ENCODE results near the gene LMX1B. TPM values are rescaled to one million over a fixed set of nuclear protein-coding genes. Genes with fewer than 3 reads are reported as not detected.

Gene LMX1B
- total RNA-seq, 1 donor from 2014 or later: not detected

- no peak for ATAC-seq
- no peak for DNase-seq (ENCODE audit: low spot score)
Measured at GRCh38 chr9:126630458-126631237, 16.9 kb downstream of the LMX1B start.

GRCh38 chr9:126631254-126631653, 17.5 kb downstream of the LMX1B start:
- ATAC-seq (peak; percentile 41), DNase-seq (ENCODE audit: low spot score) (no peak)

- ATAC-seq (no peak), DNase-seq (ENCODE audit: low spot score) (no peak)
Measured at GRCh38 chr9:126633881-126634558, 20.3 kb downstream of the LMX1B start.

DNA sequence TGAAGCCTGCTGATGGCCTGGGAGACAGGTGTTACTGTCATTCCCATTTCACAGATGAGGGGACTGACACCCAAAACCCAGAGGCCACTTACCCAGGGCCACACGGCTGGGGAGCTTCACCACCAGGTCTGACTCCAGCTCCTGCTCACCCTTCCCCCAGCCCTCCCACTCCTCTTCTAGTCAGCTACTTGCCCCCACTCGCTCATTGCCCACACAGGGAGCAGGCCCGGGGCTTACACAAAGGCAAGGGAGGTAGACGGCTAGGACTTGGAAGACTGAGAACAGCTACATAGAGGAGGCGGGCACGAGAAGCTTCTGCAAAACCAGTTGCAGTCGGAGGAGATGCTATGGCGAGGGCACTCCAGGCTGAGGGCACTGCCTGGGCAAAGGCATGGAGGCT, 21.3 kb downstream of the LMX1B start:
- no peak for DNase-seq (ENCODE audit: low spot score)
- no peak for ATAC-seq

DNA sequence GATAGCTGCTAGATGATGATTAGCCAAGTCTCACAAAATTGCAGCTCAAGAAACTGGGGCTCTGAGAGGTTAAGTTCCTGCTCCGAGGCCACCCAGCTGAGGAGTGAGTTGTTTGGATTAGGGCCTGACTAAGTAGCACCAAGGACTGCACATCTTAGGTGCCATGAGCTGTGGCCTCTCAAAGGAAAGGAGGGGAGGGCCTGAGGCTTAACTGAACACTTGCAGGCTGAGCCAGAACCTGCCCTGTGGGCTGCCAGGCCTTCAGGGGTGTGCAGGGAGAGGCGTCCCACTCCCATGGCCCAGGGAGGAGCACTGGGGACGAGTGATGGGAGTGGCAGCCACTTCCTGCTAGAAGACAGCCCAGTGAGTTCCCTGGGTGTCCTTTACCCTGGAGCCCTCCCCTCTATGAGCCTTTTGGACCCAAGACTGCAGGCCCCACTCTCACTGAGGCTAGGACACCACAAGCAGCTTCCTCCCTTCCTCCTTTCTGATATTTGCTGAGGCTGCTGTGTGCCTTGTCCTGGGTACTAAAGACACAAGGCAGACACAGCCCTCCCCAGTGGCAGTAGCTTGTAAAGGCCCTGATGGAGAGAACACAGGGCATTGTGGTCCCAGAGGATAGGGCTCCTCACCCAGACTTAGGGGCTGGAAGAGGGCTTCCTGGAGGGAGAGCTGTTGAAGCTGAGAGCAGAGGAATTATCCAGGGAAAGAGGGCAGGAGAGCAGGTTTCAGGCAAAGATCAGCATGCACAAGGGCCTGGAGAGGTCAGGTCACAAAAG, 22.1 kb downstream of the LMX1B start:
- ATAC-seq (no peak), DNase-seq (ENCODE audit: low spot score) (no peak)

- ATAC-seq (no peak), DNase-seq (ENCODE audit: low spot score) (no peak)
Measured at GRCh38 chr9:126636983-126637798, 23.5 kb downstream of the LMX1B start.

- ATAC-seq: no peak
- DNase-seq (ENCODE audit: low spot score): no peak
Measured at GRCh38 chr9:126638571-126639132, 24.9 kb downstream of the LMX1B start.

- ATAC-seq (no peak), DNase-seq (ENCODE audit: low spot score) (no peak)
Measured at GRCh38 chr9:126639318-126640000, 25.7 kb downstream of the LMX1B start.

- ATAC-seq: no peak
- no peak for DNase-seq (ENCODE audit: low spot score)
Measured at GRCh38 chr9:126641118-126641851, 27.6 kb downstream of the LMX1B start.

DNA sequence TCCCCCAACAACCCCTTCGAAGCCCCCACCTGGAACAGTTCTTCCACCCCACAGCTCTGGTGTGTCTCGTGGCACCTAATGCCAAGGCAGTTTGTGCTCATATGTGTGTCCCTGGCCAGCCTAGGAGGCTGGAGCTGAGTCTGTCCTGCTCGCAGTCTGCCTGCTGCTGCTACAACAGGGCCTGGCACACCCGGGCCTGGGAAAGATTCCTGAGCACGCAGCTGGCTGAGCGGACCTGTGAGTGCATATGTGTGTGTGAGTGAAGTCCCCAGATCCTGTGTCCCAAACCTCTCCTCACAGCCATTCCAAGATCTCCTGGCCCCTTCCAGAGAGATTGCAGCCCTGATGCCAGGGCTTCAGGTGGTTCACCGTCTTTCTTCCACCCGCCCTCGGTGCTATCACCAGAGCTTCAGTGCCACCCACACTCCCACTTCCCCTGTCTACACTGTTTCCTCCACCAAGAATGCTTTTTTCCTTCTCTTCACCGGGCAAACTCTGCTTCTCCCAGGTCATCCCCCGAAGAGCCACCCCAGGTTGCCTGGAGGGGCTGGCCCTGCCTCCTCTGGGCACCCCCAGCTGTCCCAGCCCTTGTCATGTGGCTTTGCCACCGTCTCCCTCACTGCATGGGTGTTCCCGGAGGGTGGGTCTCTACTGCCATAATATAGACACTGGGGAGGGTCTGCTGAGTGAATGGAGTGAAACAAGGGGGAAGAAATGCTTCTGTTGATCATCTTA, 28.4 kb downstream of the LMX1B start:
- ATAC-seq: no peak
- DNase-seq (ENCODE audit: low spot score): no peak

DNA sequence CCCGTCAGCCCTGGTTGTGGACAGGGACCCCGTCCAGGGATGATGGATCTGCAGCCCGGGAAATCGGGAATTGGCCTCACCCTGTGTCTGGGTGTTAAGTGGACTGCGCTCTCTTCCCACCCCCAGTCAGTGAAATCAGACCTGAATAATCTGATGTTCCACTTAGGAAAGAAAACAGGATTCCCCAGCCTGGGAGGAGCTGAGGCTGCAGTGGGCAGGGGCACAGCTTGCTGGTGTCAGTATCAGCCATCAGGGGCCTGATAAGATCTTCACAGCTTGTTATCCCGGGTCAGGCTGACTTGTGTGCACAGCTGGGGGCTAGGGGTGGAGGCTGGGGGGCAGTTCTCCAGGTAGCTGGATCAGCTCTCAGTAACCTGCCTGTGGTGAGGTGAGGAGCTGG, 29.1 kb downstream of the LMX1B start:
- no peak for ATAC-seq
- DNase-seq (ENCODE audit: low spot score): no peak

GRCh38 chr9:126643945-126644527, 30.3 kb downstream of the LMX1B start:
- ATAC-seq: no peak
- no peak for DNase-seq (ENCODE audit: low spot score)

DNA sequence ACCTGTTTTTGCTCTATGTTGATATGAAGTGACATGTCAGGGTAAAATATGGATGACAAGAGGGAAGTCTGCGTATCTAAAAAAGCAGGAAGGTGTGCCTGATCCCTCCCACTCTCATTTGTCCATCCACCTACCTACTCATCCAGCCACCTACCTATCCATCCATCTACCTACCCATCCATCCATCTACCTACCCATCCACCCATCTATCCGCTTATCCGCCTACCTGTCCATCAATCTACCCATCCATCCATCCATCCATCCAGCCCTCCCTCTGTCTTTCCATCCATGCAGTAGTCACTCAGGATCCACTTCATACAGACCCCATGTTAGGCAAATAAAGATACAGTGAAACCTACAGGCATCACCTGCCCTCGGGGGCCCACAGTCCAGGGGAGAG, 32.4 kb downstream of the LMX1B start:
- ATAC-seq (no peak), DNase-seq (ENCODE audit: low spot score) (no peak)

- DNase-seq (ENCODE audit: low spot score) (no peak), ATAC-seq (no peak)
Measured at GRCh38 chr9:126647585-126648411, 34.1 kb downstream of the LMX1B start.

GRCh38 chr9:126649477-126649876, 35.7 kb downstream of the LMX1B start:
- ATAC-seq (no peak), DNase-seq (ENCODE audit: low spot score) (no peak)

- DNase-seq (ENCODE audit: low spot score) (no peak), ATAC-seq (no peak)
Measured at GRCh38 chr9:126650404-126651341, 36.9 kb downstream of the LMX1B start.
